Spleen (tissue), 11 donors: ENCODE data around the gene TCTA. TPM values are rescaled to one million over a fixed set of nuclear protein-coding genes. Genes with fewer than 3 reads are reported as not detected.

ENCODE experiments used
- DNase-seq: peaks from one replicate; pipeline ENCODE4 v3.0.0-alpha.2; 2020
- H3K27ac ChIP-seq, 8 donors: fragments of 200-600 bp; sonication (generic) in 7 of 8; 1 replicate in 4 of 8; 2 replicates in 4 of 8; pipeline versions ENCODE4 v1.5.0 to v1.8.0; 2016 to 2021; ENCODE audit warnings: inconsistent platforms in 4 of 8, mild to moderate bottlenecking in 4 of 8, moderate library complexity in 1 of 8
- H3K27me3 ChIP-seq, 7 donors: fragments of 200-600 bp; sonication (generic) in 6 of 7; replicated peaks in 1 of 7; 1 replicate in 4 of 7; 2 replicates in 3 of 7; pipeline versions ENCODE4 v1.5.0 to v1.8.0; 2016 to 2021; ENCODE audit warnings: inconsistent platforms in 3 of 7, mild to moderate bottlenecking in 1 of 7
- H3K36me3 ChIP-seq, 6 donors: fragments of 200-600 bp; sonication (generic) in 5 of 6; 1 replicate in 4 of 6; 2 replicates in 2 of 6; pipeline versions ENCODE4 v1.5.0 to v1.8.0; 2016 to 2021; ENCODE audit warnings: inconsistent platforms in 2 of 6
- H3K4me1 ChIP-seq, 6 donors: fragments of 200-600 bp; sonication (generic) in 5 of 6; 1 replicate in 3 of 6; 2 replicates in 3 of 6; pipeline versions ENCODE4 v1.5.0 to v1.8.0; 2016 to 2021; ENCODE audit warnings: inconsistent platforms in 3 of 6
- H3K4me3 ChIP-seq, 8 donors: fragments of 200-600 bp; sonication (generic) in 7 of 8; 1 replicate in 4 of 8; 2 replicates in 4 of 8; pipeline versions ENCODE4 v1.5.0 to v1.8.0; 2016 to 2021; ENCODE audit warnings: inconsistent platforms in 4 of 8, mild to moderate bottlenecking in 4 of 8, moderate library complexity in 2 of 8
- H3K9me3 ChIP-seq, 8 donors: fragments of 200-600 bp; sonication (generic) in 7 of 8; 1 replicate in 4 of 8; 2 replicates in 4 of 8; pipeline versions ENCODE4 v1.5.0 to v1.8.0; 2016 to 2021; ENCODE audit warnings: inconsistent platforms in 4 of 8
- CTCF ChIP-seq, 11 experiments: fragments of 200-600 bp in 7 of 11; fragments of 450-650 bp in 4 of 11; sonication (generic) in 4 of 11; IDR thresholded peaks in 8 of 11; conservative IDR thresholded peaks in 3 of 11; 1 replicate in 7 of 11; 2 replicates in 4 of 11; pipeline versions ENCODE4 v1.4.0 to v1.8.0; 2016 to 2021; ENCODE audit warnings: antibody characterized with exemption in 11 of 11, inconsistent platforms in 4 of 11, mild to moderate bottlenecking in 1 of 11
- POLR2A ChIP-seq, 3 donors: fragments of 450-650 bp; IDR thresholded peaks; one replicate each; pipeline ENCODE4 v1.5.1; 2017; ENCODE audit warnings: antibody characterized with exemption in 3 of 3, mild to moderate bottlenecking in 1 of 3
- POLR2AphosphoS5 ChIP-seq, 3 donors: sonication (generic); formaldehyde crosslinking; IDR thresholded peaks; one replicate each; pipeline ENCODE4 v1.5.1; 2017; ENCODE audit warnings: antibody characterized with exemption in 3 of 3
- WGBS, 5 donors: extraction: QIAGEN DNeasy Blood & Tissue Kit in 3 of 5; methylation state at CpG; one replicate each; pipeline versions ENCODE4 v1.1.5 to v1.1.7; 2013 to 2018; 5-methylcytosine and 5-hydroxymethylcytosine counted together
- intact Hi-C: fragments of 100-400 bp; cut with DNase I; formaldehyde crosslinking; loops from one replicate; pipeline ENCODE4 v1.15.0; 2023; ENCODE audit warnings: low total_unique reads
- polyA plus RNA-seq, 3 donors: library from polyadenylated mRNA; stranded (reverse); fragments of 200-250 nt; gene quantifications; one replicate each; pipeline ENCODE4 v1.2.1, GENCODE V29; 2013
- total RNA-seq, 7 donors: library from RNA; depleted of rRNA in 3 of 7; stranded (reverse); fragments of >200 nt in 3 of 7; fragmentation: NEBNext Ultra II Directional in 4 of 7; extraction: Animal tissue kit (Norgen Biotek cat#: 25700) in 4 of 7; gene quantifications; one replicate each; pipeline versions ENCODE4 v1.1.0 to v1.2.1, GENCODE V29; 2016 to 2021
- donor health status: healthy with polysubstance abuse.
- donor health status: DM: no; HTN: no; CAD: no; lungs with moderate emphysema.
- donor health status: DM: no; HTN: no; CAD: no.
- donor health status: Bipolar disorder and iron deficiency.
- donor health status: healthy.
- donor health status: DM: no; HTN: no; CAD: no.
- donor health status: DM: yes; HTN: yes; CAD: no.

TCTA gene
- total and polyA plus RNA-seq, 10 donors, result 18.2 to 39.4 (median 27.8) TPM

- no peak for TF ChIP-seq CTCF (IDR thresholded peaks at IDR 0.05 in 8 of 11, conservative IDR thresholded peaks at IDR 0.05 in 3 of 11)
- 16 to 30% (median 26%) methylated on average over 4 of the region's 4 CpGs for WGBS, 5 donors
- H3K27ac ChIP-seq, result peak overlapping the region; percentile 89 to 100 (median 98)
- no peak for DNase-seq
- H3K27me3 ChIP-seq, result no peaks in the 10 kb centered on the region
- H3K4me3 ChIP-seq, result peak overlapping the region; percentile 55 to 92 (median 78)
- H3K4me1 ChIP-seq, result peaks cover 63 to 87% (median 82%) of the 10 kb centered on the region in 6 donors
- peaks cover 0 to 23% (median 8%) of the 10 kb centered on the region in 6 donors for H3K36me3 ChIP-seq
- no peaks in the 10 kb centered on the region for H3K9me3 ChIP-seq
- intact Hi-C loops, result loop anchor here (5.0 kb wide), 1 partner anchor 68 kb away; the partner anchor contains the start of gene USP4
Measured at GRCh38 chr3:49410066-49410845, 2.0 kb upstream of the TCTA start.

GRCh38 chr3:49410846-49411534 is 1.2 kb upstream of the TCTA start:
- Histone ChIP-seq H3K27ac (peak overlapping the region; percentile 89 to 100 (median 98)), H3K36me3 (peaks cover 0 to 30% (median 9%) of the 10 kb centered on the region in 6 donors), H3K27me3 (no peaks in the 10 kb centered on the region), H3K9me3 (no peaks in the 10 kb centered on the region), H3K4me1 (peaks cover 63 to 87% (median 82%) of the 10 kb centered on the region in 6 donors), H3K4me3 (peak overlapping the region; percentile 55 to 92 (median 78))
- no peak for DNase-seq
- WGBS, 5 donors, result 0 to 1% (median 1%) methylated on average over 33 of the region's 33 CpGs
- TF ChIP-seq CTCF (IDR thresholded peaks at IDR 0.05 in 8 of 11, conservative IDR thresholded peaks at IDR 0.05 in 3 of 11) (no peak), POLR2AphosphoS5 (IDR thresholded peaks at IDR 0.05) (no peak), POLR2A (IDR thresholded peaks at IDR 0.05) (no peak)
- intact Hi-C loops, result loop anchor here (5.0 kb wide), 1 partner anchor 69 kb away; the partner anchor contains the start of gene USP4

GRCh38 chr3:49411535-49411967 is 672 bp upstream of the TCTA start:
- 0 to 1% (median 0%) methylated on average over 19 to 59 of the region's 59 CpGs for WGBS, 5 donors

More at GRCh38 chr3:49411535-49411967, 672 bp upstream of the TCTA start:
- TF ChIP-seq CTCF (IDR thresholded peaks at IDR 0.05 in 8 of 11, conservative IDR thresholded peaks at IDR 0.05 in 3 of 11) (peak in 3 of 11 experiments; percentile 7 to 41 (median 25)), POLR2AphosphoS5 (IDR thresholded peaks at IDR 0.05) (no peak)
- H3K27ac ChIP-seq, result peak overlapping the region; percentile 89 to 100 (median 98)
- intact Hi-C loops, result loop anchor here (5.0 kb wide), 1 partner anchor 69 kb away; the partner anchor contains the start of gene USP4
- H3K4me3 ChIP-seq, result peak overlapping the region; percentile 55 to 92 (median 78)
- no peaks in the 10 kb centered on the region for H3K27me3 ChIP-seq
- peaks cover 0 to 29% (median 9%) of the 10 kb centered on the region in 6 donors for H3K36me3 ChIP-seq
- no peaks in the 10 kb centered on the region for H3K9me3 ChIP-seq
- H3K4me1 ChIP-seq, result peaks cover 63 to 87% (median 82%) of the 10 kb centered on the region in 6 donors
- peak; percentile 95 for DNase-seq
